T1000 (cell line): ENCODE results near the gene PA2G4.
"Not testable (repeated sequence)": the region's sequence is repeated elsewhere in the genome, so short reads cannot be mapped to it uniquely, and the experiment has no call there.

Experiments
- DNase-seq: peaks from one replicate; lab custom pipeline; 2025; ENCODE audit warnings: mixed read lengths; lab: John Stamatoyannopoulos, UW

Gene PA2G4

DNA sequence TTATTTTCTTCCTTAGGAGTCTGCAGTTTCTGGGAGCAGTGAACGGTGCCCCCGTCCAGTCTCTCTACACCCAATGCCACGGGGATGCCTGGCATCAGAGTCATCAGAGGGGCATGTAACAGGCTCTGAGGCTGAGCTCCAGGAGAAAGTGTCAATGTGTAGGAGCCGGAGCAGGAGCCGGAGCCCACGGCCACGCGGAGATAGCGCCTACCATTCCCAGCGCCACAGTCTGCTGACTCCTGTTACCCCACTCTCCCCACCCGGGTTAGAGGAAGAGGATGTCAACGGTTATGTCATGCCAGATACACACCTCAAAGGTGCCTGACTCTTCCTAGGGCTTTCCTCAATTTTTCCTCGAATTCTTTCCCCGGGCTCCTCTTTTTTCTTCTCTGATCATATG, 3.3 kb upstream of the PA2G4 start:
- DNase-seq = no peak

GRCh38 chr12:56102683-56103065, 1.7 kb upstream of the PA2G4 start:
- DNase-seq = no peak

- no peak for DNase-seq
These were observed 1.2 kb upstream of the PA2G4 start for GRCh38 chr12:56103066-56103711.

DNA sequence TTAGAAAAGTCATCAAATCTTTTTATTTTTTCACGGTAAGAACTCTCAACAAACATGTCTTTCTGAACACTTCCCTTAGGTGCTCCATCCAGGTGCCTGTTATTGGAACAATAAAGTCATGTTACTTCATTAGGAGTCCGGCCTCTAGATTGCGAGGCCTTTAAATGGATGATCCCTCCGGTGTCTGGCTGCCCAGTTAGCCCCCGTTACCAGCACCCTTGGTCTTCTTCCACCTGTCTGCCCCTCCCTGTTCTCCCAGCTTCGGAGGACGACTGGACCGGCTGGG, 593 bp upstream of the PA2G4 start:
- no peak for DNase-seq

DNA sequence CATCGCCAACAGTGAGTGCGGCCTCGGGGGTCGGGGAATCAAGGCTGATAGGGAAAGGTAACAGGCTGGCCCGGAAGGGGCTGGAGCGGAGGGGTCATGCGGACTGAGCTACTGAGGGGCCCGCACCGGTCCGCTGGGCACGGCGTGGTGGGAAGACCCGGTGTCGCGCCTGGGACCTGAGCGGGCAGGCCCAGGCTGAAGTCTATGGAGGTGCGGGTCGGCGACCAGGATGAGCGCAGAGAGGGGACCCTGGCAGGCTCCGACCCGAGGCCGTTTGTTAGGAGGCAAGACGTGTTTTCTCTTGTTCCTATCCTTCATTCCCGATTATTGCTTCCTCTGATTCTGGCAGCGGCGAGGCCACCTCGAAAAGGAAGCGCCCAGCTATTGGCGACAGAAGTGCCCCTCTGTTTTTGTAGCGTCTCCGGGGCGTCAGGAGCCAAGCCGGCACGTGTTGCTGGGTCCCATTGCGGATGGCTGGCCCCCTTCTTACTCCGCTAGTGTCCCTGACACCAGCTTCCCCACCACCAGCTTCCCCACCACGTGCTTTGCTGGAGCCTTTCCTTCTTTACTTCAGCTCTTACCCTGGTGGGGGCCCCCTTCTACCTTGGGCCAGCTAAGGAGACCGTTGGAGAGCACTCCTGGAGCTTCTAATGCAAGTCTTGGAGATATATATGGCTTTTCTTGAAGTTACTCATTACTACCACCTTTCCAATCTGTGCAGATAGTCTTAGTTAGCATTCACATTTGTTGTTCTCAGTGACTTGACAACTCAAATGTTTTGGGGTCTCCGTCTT, 653 bp downstream of the PA2G4 start:
- DNase-seq = no peak

DNA sequence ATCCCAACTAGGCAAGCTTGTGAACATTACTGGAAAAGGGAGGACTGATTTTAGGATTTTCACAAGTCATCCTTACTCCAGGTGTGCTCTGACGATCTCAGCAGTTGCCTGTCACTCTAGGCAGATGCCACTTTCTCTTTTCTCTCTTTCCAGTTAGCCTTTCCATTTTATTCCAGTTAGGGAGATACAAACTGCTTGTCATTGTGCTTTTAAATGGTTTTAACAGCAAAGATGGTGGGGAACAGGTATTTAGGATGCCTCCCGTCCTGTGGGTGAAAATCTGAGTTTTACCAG, 1.2 kb downstream of the PA2G4 start:
- DNase-seq = no peak

GRCh38 chr12:56107242-56107641, 2.9 kb downstream of the PA2G4 start:
- no peak for DNase-seq

DNA sequence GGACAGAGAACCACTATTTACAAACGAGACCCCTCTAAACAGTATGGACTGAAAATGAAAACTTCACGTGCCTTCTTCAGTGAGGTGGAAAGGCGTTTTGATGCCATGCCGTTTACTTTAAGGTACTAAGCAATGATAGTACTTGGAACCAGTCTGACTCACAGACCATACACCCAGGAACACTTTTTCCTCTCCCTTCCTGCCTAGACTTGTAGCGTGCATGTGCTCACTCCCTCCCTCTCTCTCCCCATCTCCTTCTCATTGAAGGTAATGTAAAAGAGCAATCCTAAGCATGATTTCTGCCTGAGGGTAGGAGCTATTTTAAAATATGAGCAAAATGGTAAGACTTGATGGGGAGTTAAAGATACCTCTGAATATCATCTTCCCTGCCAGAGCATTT, 6.2 kb downstream of the PA2G4 start:
- DNase-seq = no peak

GRCh38 chr12:56114084-56114483, 9.7 kb downstream of the PA2G4 start:
- no peak for DNase-seq

DNA sequence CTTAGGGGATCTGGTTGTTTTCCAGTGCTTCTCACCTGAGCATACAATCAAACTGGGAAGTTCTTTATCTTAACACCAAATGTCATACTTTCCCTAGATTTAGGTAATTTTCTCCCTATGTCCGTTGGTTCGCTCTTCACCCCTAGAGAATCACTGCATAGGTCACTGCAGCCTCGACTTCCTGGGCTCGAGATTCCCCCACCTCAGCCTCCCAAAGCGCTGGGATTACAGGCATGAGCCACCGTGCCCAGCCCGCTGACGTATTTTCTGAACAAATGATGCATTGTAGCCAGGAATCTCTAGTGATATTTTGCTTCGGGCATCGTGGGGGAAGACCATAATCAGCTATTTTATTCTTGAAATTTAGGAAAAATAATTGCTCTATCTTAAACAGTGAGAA, 11.0 kb downstream of the PA2G4 start:
- no peak for DNase-seq

DNA sequence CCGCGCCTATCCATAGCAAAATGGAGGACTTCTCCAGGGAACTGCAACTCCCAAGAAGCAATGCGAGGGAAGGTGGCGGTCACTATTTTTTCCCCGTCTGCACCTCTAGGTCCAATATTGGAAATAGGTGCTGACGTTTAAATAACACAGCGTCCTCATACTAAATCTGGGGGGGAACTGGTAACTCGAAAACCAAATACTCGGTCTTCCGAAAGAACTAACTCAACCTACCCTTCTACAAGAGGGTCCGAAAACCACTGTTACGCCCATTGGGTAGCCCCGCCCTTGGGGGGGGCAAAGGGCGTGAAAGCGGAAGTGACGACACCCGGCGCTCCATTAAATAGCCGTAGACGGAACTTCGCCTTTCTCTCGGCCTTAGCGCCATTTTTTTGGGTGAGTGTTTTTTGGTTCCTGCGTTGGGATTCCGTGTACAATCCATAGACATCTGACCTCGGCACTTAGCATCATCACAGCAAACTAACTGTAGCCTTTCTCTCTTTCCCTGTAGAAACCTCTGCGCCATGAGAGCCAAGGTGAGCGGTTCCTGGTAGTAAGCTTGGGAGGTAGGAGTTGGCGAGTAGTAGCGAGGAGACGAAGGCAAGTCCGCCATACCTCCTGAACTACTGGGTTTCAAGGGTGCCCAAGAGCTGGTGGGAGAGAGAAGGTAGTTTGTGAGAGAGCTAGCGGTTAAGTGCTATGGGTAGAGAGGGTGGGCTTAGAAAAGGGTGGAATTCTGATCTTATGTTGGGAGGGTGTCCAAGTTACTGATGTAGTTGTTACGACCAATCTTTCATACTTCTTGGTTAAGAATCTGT, 12.1 kb downstream of the PA2G4 start, which contains the start of gene RPL41:
Gene RPL41 (plus strand): TSS at position 367 of the 815 bp plus-strand sequence.
- peak; percentile 90 for DNase-seq

GRCh38 chr12:56117082-56117706, 12.8 kb downstream of the PA2G4 start:
- DNase-seq = not testable (repeated sequence)

- DNase-seq = peak; percentile 99
These were observed 13.7 kb downstream of the PA2G4 start, which contains the start of gene ZC3H10 for GRCh38 chr12:56117778-56118687. Gene ZC3H10, plus strand, starts transcription at chr12:56118266. Its CDS starts 2,297 bp downstream, at chr12:56120563.

DNA sequence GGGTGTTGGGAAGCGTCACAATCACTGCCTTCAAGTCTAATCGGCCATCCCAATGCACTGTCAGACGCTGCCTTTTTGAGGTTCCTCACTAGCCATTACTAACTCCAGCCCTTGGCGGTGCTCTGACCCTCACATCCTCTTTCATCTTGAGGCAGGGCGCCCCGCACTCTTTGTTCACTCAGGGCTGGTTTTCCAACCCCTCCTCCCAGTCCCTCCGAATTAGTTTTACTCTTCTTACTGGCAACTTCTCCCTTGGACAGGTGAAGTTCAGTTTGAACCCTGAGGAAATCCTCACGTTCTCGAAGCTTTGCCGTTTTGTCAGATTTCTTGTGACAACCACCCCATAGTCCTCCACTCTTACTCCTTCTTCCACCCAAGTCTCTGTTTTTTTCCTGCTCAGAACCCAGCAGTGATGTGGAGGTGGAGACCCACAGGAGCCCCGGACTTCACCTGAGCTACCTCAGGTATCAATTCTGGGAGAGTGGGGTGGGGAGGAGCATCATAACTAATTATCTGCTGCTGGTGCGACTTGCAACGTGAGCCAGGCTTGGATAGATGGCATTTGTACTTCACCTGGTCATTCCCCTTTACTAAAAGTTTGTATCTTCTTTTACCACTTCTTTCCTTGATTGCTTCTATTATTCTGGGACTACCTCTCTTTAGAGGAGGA, 14.5 kb downstream of the PA2G4 start:
- DNase-seq = no peak

DNA sequence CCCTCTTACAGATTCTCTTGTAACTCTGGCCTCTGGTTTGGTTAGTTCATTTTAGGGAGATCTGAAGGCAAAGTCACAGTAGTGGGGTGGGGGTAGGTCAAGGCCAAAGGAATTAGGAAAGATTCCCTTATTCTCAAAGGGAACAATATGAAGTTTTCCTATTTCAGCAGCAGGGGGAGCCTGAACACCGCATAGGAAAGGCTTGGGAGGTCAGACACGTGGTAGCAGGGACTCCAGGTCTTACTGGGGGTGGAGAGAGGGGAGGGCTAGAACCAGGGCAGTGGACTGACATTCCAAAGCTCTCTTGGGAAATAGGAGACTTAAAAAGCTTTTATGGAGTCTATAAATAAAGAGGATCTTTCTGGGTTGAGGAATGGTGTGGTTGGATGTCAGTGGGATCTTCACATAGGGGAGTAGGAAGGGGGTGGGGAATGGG, 15.0 kb downstream of the PA2G4 start:
- peak; percentile 63 for DNase-seq

GRCh38 chr12:56120158-56120846, 15.9 kb downstream of the PA2G4 start:
- no peak for DNase-seq

DNA sequence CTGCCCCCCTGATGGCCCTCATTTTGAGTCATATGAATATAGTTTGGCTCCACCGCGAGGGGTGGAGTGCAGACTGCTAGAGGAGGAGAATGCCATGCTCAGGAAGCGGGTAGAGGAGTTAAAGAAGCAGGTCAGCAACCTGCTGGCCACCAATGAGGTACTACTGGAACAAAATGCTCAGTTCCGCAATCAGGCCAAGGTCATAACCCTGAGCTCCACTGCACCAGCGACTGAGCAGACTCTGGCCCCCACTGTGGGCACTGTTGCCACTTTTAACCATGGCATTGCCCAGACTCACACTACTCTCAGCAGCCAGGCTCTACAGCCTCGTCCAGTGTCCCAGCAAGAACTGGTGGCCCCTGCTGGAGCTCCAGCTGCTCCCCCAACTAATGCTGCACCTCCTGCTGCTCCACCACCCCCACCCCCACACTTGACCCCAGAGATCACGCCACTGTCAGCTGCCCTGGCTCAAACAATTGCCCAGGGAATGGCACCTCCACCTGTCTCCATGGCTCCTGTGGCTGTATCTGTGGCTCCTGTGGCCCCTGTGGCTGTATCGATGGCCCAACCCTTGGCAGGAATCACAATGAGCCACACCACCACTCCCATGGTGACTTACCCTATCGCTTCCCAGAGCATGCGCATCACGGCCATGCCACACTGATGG, 17.0 kb downstream of the PA2G4 start:
- no peak for DNase-seq

- DNase-seq = no peak
These were observed 18.3 kb downstream of the PA2G4 start for GRCh38 chr12:56122637-56123036.

DNA sequence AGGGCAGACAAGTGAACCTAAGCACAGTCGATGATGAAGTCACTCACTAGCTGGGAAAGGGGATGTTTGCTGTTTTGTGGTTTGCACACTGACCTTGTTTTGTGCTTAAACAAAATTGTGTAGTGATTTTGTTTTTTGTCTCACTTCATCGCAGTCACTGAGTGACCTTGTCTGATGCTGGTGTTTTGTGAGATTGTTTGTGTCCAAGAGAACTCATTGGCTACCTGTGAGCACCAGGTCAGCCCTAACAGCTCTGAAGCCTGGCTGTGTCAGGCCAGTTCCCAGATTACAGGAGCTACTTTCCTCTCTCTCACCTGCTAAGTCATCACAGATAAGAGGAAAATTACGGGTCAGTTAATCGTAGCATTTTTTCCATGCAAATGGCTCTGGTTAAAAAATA, 19.8 kb downstream of the PA2G4 start:
- DNase-seq = no peak
